NCI-H2227 treated with DMSO at 0.1 percent for 48 hours (cell line): ENCODE data around the gene ACVRL1.

Source experiments
- DNase-seq: peaks from one replicate; lab custom pipeline; 2025; lab: John Stamatoyannopoulos, UW

ACVRL1 gene

GRCh38 chr12:51915951-51916350, 8.6 kb downstream of the ACVRL1 start:
- no peak for DNase-seq

GRCh38 chr12:51917041-51917590, 9.8 kb downstream of the ACVRL1 start:
- DNase-seq, result no peak

GRCh38 chr12:51917746-51918453, 10.6 kb downstream of the ACVRL1 start:
- no peak for DNase-seq

- no peak for DNase-seq
These were observed 12.7 kb downstream of the ACVRL1 start for GRCh38 chr12:51920046-51920445.

- no peak for DNase-seq
These were observed 13.9 kb downstream of the ACVRL1 start for GRCh38 chr12:51921017-51921725.

GRCh38 chr12:51922146-51922545, 14.8 kb downstream of the ACVRL1 start:
- no peak for DNase-seq

- DNase-seq, result no peak
These were observed 15.6 kb downstream of the ACVRL1 start for GRCh38 chr12:51922762-51923505.

GRCh38 chr12:51923506-51924365, 16.4 kb downstream of the ACVRL1 start:
- no peak for DNase-seq

GRCh38 chr12:51924551-51925319, 17.4 kb downstream of the ACVRL1 start:
- DNase-seq, result no peak

- no peak for DNase-seq
These were observed 18.2 kb downstream of the ACVRL1 start for GRCh38 chr12:51925346-51926063.

- DNase-seq, result no peak
These were observed 18.8 kb downstream of the ACVRL1 start for GRCh38 chr12:51926064-51926632.

GRCh38 chr12:51926718-51927117, 19.4 kb downstream of the ACVRL1 start:
- DNase-seq, result no peak

- no peak for DNase-seq
These were observed 25.1 kb downstream of the ACVRL1 start for GRCh38 chr12:51932218-51933076.

GRCh38 chr12:51934080-51934479, 26.8 kb downstream of the ACVRL1 start:
- DNase-seq, result no peak

GRCh38 chr12:51937926-51938325, 30.6 kb downstream of the ACVRL1 start:
- no peak for DNase-seq

- DNase-seq, result no peak
These were observed 31.4 kb downstream of the ACVRL1 start for GRCh38 chr12:51938726-51939125.

- DNase-seq, result peak; percentile 60
These were observed 33.8 kb downstream of the ACVRL1 start for GRCh38 chr12:51941011-51941581.

- no peak for DNase-seq
These were observed 34.3 kb downstream of the ACVRL1 start for GRCh38 chr12:51941604-51942003.

- no peak for DNase-seq
These were observed 34.8 kb downstream of the ACVRL1 start for GRCh38 chr12:51942056-51942455.
